Glomerular endothelial cell (primary cell): ENCODE data around the gene PICALM. TPM values are rescaled to one million over a fixed set of nuclear protein-coding genes. Genes with fewer than 3 reads are reported as not detected.

Experiments used
- total RNA-seq: library from RNA; depleted of rRNA; stranded (reverse); fragments of >200 nt; gene quantifications from 2 replicates; pipeline ENCODE4 v1.2.3, GENCODE V29; 2015

The PICALM gene
- total RNA-seq, 1 donor from 2014 or later = 286 TPM

Other genes starting within 250 kb of the PICALM start
- gene CCDC83, start 213.7 kb downstream of the PICALM start, total RNA-seq = not detected in 2 replicates
- gene EED, start 175.7 kb upstream of the PICALM start, total RNA-seq = 11.8 and 16.5 TPM in 2 replicates
- gene HIKESHI, start 233.2 kb upstream of the PICALM start, total RNA-seq = 31.8 and 46.5 TPM in 2 replicates